Bronchial epithelial cell (primary cell): ENCODE results near the gene HLA-G. TPM values are rescaled to one million over a fixed set of nuclear protein-coding genes. Genes with fewer than 3 reads are reported as not detected.

Experiments
- DNase-seq: peaks from one replicate; pipeline ENCODE4 v3.0.0-alpha.2; 2010; ENCODE audit warnings: low read depth
- FAIRE-seq: peaks from 2 replicates; lab custom pipeline; 2011; peaks lifted over from hg19 to GRCh38; lab: Jason Lieb, UNC
- H3K27me3 ChIP-seq: 2 replicates; pipeline ENCODE4 v1.5.1; 2011; ENCODE audit warnings: low read length; ENCODE audit not compliant: control insufficient read depth, insufficient read depth
- H3K36me3 ChIP-seq: 2 replicates; pipeline ENCODE4 v1.5.1; 2011; ENCODE audit warnings: low read length; ENCODE audit not compliant: control insufficient read depth, insufficient read depth
- H3K4me3 ChIP-seq: 2 replicates; pipeline ENCODE4 v1.5.1; 2011; ENCODE audit warnings: mild to moderate bottlenecking, low read depth, low read length, control low read depth
- total RNA-seq: library from RNA; depleted of rRNA; stranded (reverse); fragments of >200 nt; gene quantifications from 2 replicates; pipeline ENCODE4 v1.2.1, GENCODE V29; 2014
- TF ChIP-seq, protein P1 (sequence below): IDR thresholded peaks from 2 replicates; pipeline ENCODE4 v1.5.1; 2011; ENCODE audit warnings: mild to moderate bottlenecking, moderate library complexity, low read length, control low read depth, inconsistent platforms; ENCODE audit not compliant: insufficient read depth, severe bottlenecking

Gene HLA-G
- total RNA-seq, 1 donor from 2014 or later = 13.2 TPM

DNA sequence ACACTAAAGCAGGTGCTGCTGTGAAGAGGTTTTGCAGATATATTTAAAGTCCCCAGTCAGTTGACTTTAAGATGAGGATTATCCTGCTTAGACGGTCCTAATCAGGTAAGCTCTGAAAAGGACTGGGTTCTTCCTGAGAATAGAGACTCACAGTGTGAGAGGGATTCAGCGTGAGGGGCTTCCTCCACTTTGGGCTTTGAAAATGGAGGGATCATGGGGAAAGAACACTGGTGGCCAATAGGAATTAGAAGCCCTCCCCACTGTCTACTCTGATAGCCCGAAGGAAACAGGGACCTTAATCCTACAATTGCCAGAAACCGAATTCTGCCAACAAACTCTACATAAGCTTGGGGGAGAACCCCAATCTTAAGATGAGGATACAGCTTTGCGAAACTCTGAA, 29.7 kb upstream of the HLA-G start:
- Histone ChIP-seq H3K27me3 (no peaks in the 10 kb centered on the region), H3K4me3 (no peak overlapping the region), H3K36me3 (no peaks in the 10 kb centered on the region)
- FAIRE-seq = peak; percentile 13
- DNase-seq = no peak
- TF ChIP-seq, protein P1, sequence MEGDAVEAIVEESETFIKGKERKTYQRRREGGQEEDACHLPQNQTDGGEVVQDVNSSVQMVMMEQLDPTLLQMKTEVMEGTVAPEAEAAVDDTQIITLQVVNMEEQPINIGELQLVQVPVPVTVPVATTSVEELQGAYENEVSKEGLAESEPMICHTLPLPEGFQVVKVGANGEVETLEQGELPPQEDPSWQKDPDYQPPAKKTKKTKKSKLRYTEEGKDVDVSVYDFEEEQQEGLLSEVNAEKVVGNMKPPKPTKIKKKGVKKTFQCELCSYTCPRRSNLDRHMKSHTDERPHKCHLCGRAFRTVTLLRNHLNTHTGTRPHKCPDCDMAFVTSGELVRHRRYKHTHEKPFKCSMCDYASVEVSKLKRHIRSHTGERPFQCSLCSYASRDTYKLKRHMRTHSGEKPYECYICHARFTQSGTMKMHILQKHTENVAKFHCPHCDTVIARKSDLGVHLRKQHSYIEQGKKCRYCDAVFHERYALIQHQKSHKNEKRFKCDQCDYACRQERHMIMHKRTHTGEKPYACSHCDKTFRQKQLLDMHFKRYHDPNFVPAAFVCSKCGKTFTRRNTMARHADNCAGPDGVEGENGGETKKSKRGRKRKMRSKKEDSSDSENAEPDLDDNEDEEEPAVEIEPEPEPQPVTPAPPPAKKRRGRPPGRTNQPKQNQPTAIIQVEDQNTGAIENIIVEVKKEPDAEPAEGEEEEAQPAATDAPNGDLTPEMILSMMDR = no peak

DNA sequence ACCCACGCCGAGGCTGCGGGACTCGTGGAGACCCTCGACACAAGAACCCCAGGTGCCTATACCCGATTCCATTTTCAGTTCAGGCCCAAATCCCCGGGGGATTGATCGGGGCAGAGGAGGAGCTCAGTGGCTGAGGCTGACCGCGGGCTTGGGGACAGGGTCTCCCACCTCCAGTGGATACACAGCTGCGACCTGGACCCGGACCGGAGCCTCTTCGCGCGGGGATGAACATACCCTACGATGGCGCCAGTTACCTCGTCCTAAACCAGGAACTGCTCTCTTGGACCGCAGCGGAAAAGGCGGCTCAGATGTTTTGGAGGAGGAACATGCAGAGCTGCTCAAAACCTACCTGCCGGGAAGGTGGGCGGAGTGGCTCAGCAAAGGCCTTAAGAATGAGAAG, 27.4 kb upstream of the HLA-G start:
- H3K4me3 ChIP-seq = no peak overlapping the region
- no peak for FAIRE-seq
- TF ChIP-seq, protein P1 = no peak
- H3K27me3 ChIP-seq = no peaks in the 10 kb centered on the region
- no peak for DNase-seq
- no peaks in the 10 kb centered on the region for H3K36me3 ChIP-seq

DNA sequence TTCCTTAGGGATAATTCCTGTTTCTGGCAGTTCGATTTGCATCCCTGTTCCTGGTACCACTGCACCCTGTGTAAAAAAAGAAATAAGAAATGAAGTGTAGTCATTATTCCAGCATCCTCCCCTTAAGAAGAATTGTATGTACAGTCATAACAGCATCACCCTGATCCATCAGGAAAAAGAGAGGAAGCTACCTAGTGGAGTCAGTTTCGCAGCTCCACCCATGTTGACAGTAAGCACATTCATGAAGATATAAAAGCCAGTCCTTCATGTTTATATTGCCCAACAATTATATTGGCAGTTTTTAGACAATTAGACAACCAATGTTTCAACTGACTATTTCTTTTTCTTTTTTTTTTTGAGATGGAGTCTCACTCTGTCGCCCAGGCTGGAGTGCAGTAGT, 21.2 kb upstream of the HLA-G start:
- H3K27me3 ChIP-seq = no peaks in the 10 kb centered on the region
- H3K4me3 ChIP-seq = no peak overlapping the region
- no peak for FAIRE-seq

DNA sequence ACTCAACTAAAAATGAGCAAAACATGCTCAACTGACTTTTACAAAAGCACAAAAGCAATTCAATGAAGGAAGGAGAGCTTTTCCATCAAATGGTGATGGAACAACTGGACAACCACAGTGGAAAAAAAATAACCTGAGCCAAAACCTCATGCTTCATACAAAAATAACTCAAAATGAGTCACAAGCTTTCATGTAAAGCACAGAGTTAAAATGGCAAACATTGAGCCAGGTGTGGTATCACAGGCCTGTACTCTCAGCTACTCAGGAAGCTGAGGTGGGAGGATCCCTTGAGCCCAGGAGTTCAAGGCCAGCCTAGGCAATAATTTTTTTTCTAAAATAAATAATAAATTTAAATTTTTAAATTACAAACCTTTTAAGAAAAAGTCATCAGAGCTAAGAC, 18.4 kb upstream of the HLA-G start:
- no peak overlapping the region for H3K4me3 ChIP-seq
- DNase-seq (peak; percentile 55), FAIRE-seq (no peak)
- TF ChIP-seq, protein P1 = no peak
- H3K27me3 ChIP-seq = no peaks in the 10 kb centered on the region
- no peaks in the 10 kb centered on the region for H3K36me3 ChIP-seq

More for the DNA sequence above, 21.2 kb upstream of the HLA-G start:
- DNase-seq = peak; percentile 46
- TF ChIP-seq, protein P1 = no peak
- no peaks in the 10 kb centered on the region for H3K36me3 ChIP-seq

DNA sequence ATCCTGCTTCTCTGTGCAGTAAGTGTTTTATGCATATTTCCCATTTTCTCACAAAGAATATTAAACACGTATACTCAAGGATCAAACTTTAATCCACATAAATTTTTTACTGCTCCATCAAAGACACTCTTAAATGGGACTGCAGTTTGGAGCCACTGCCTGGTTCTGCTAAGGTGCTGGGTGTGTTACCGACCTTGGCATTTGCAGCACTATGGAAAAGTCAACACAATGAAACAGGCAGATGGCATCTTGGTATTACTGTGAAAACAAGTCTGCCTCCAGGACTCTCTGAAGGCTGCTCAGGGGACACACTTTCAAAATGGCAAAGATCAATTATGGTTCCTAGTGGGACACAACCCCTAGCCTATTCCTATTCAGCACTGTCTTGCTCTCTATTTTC, 17.3 kb upstream of the HLA-G start:
- TF ChIP-seq, protein P1 = no peak
- DNase-seq (no peak), FAIRE-seq (no peak)
- Histone ChIP-seq H3K4me3 (no peak overlapping the region), H3K36me3 (no peaks in the 10 kb centered on the region), H3K27me3 (no peaks in the 10 kb centered on the region)

DNA sequence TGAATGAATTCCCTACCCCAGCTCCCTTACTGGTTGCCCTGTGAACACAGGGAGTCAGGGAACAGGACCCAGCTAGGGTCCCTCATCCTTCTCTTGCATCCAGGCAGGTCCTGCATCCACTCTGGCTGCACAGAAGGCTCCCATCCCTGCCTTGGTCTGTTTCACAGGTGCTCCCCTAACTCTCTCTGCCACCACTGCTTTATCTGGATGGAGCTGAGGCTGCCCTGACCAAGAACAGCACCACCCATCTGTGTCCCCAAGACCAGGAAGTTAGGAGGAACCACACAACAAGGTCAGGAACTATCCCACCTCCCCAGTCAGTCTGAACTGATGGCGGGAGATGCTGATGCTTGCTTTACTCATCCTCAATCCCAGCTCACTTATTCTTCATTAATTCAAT, 16.2 kb upstream of the HLA-G start:
- FAIRE-seq (peak; percentile 32), DNase-seq (no peak)
- Histone ChIP-seq H3K36me3 (no peaks in the 10 kb centered on the region), H3K27me3 (no peaks in the 10 kb centered on the region), H3K4me3 (no peak overlapping the region)
- TF ChIP-seq, protein P1 = no peak
